NT2/D1 (cell line): ENCODE results near the gene KANSL3.
"Not testable (repeated sequence)": the region's sequence is repeated elsewhere in the genome, so short reads cannot be mapped to it uniquely, and the experiment has no call there.

Experiments
- SUZ12 ChIP-seq: IDR thresholded peaks from 2 replicates; pipeline ENCODE4 v1.6.1; 2011; ENCODE audit not compliant: insufficient read length, insufficient read depth; ENCODE audit errors: extremely low read depth
- YY1 ChIP-seq: IDR thresholded peaks from 2 replicates; pipeline ENCODE4 v1.6.1; 2011; ENCODE audit not compliant: insufficient read length, insufficient read depth
- ZNF274 ChIP-seq: IDR thresholded peaks from 2 replicates; pipeline ENCODE4 v1.6.1; 2011; ENCODE audit warnings: mild to moderate bottlenecking, low read depth, low read length

- not testable (repeated sequence) for TF ChIP-seq YY1, ZNF274, SUZ12
These were observed 16.7 kb upstream of the KANSL3 start for GRCh38 chr2:96654791-96655190.
